Right lobe of liver (tissue), 6 donors: ENCODE results near the gene BCKDK. TPM values are rescaled to one million over a fixed set of nuclear protein-coding genes. Genes with fewer than 3 reads are reported as not detected.
A peak's percentile ranks its signal among the peaks of the same experiment; 100 is the strongest.
"Not testable (repeated sequence)": the region's sequence is repeated elsewhere in the genome, so short reads cannot be mapped to it uniquely, and the experiment has no call there.

ENCODE experiments used
- ATAC-seq, 4 donors: fragments of 200-7000 bp; cut with Tn5 transposase; one replicate each; pipeline ENCODE4 v1.9.1; 2020; ENCODE audit warnings: mild to moderate bottlenecking in 4 of 4, moderate library complexity in 4 of 4
- DNase-seq, 3 donors: peaks; one replicate each; pipeline ENCODE4 v3.0.0-alpha.2; 2020
- H3K27ac ChIP-seq, 3 donors: fragments of 200-600 bp; one replicate each; pipeline ENCODE4 v1.8.0; 2022
- H3K27me3 ChIP-seq, 2 donors: fragments of 200-600 bp; one replicate each; pipeline ENCODE4 v1.8.0; 2022
- H3K36me3 ChIP-seq, 4 donors: fragments of 200-600 bp; sonication (generic) in 1 of 4; one replicate each; pipeline versions ENCODE4 v1.5.1 to v1.8.0; 2017 to 2022; ENCODE audit warnings: control low read depth in 1 of 4
- H3K4me1 ChIP-seq, 4 donors: fragments of 200-600 bp; sonication (generic) in 1 of 4; one replicate each; pipeline versions ENCODE4 v1.5.1 to v1.8.0; 2017 to 2022; ENCODE audit warnings: control low read depth in 1 of 4
- H3K4me3 ChIP-seq, 3 donors: fragments of 200-600 bp; one replicate each; pipeline ENCODE4 v1.8.0; 2022
- H3K9me3 ChIP-seq, 4 donors: fragments of 200-600 bp; sonication (generic) in 1 of 4; one replicate each; pipeline versions ENCODE4 v1.5.1 to v1.8.0; 2017 to 2022; ENCODE audit warnings: control low read depth in 1 of 4
- CTCF ChIP-seq, 4 donors: fragments of 200-600 bp in 3 of 4; fragments of 450-650 bp in 1 of 4; IDR thresholded peaks; one replicate each; pipeline versions ENCODE4 v1.5.1 to v1.8.0; 2016 to 2022; ENCODE audit warnings: antibody characterized with exemption in 4 of 4, mild to moderate bottlenecking in 2 of 4
- POLR2A ChIP-seq: fragments of 450-650 bp; IDR thresholded peaks from one replicate; pipeline ENCODE4 v1.6.1; 2017; ENCODE audit warnings: antibody characterized with exemption, mild to moderate bottlenecking
- WGBS: methylation state at CpG from one replicate; pipeline ENCODE4 v1.1.6; 2018; ENCODE audit warnings: low coverage, low lambda C conversion rate; ENCODE audit not compliant: insufficient coverage; ENCODE audit errors: missing lambda C conversion rate; 5-methylcytosine and 5-hydroxymethylcytosine counted together
- intact Hi-C, 2 donors: fragments of 100-400 bp; cut with DNase I; formaldehyde crosslinking; loops; one replicate each; pipeline versions ENCODE4 v1.11.2 to v1.14.1; 2022
- total RNA-seq, 6 experiments: library from RNA; depleted of rRNA in 2 of 6; stranded (reverse); fragments of >200 nt in 2 of 6; fragmentation: NEBNext Ultra II Directional in 3 of 6; extraction: Animal tissue kit (Norgen Biotek cat#: 25700) in 3 of 6; gene quantifications; one replicate each; pipeline versions ENCODE4 v1.1.0 to v1.2.4, GENCODE V29; 2016 to 2023
- donor health status: DM: no; HTN: yes; CAD: no.
- donor health status: DM: no; HTN: no; CAD: no.
- donor health status: DM: no; HTN: no; CAD: no.
- donor health status: DM: no; HTN: yes; CAD: no.
- donor health status: DM: no; HTN: yes; CAD: no.

BCKDK gene
- total RNA-seq, 6 experiments from 2014 or later: 34.8 to 61.5 (median 41.8) TPM

- intact Hi-C loops: loop anchor here in 1 of 2 donors (5.0 kb wide), 1 partner anchor 112 kb away; no protein-coding TSS in a partner anchor
These were observed 13.6 kb upstream of the BCKDK start, which contains the start of gene VKORC1 for GRCh38 chr16:31094424-31095120. Gene VKORC1 (minus strand): TSS chr16:31094797. CDS start chr16:31094729, 68 bp downstream.

DNA sequence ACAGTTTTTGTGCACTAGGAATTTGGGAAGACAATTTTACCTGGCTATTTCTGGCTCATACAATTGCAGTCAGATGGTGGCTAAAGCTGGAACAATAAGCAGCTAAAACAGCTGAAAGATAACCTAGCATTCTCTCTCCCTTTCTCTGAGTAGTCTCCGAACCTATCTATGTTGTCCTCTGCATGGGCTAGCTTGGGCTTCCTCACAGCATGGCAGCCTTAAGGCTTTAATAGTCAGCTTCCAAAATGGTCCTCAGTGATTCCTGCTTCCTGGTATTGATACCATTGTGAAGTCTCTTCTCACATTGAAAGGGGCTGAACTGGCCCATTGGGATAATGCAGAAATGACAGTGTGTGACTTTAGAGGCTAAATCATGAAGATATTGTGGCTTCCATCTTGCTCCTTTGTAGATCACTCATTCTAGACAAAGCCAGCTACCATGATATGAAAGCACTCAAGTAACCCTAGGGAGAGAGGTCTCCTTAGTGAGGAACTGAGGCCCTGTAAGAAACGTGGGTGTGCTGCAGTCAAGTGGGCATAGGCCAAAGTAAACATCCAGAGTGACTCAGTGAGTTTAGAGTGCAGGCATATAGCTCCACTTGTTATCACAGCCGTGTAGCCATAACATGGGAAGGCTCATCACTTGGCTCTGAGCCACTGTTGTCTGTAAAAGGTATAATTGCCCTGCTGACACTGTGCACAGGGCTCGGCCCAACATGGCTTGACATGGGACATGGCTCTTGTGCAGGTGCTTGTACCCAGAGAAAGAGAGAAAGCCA lies 8.1 kb upstream of the BCKDK start:
- Histone ChIP-seq H3K27ac (no peak overlapping the region), H3K4me1 (peaks cover 0 to 5% (median 0%) of the 10 kb centered on the region in 4 donors), H3K36me3 (no peaks in the 10 kb centered on the region), H3K9me3 (no peaks in the 10 kb centered on the region), H3K4me3 (no peak overlapping the region), H3K27me3 (no peaks in the 10 kb centered on the region)
- ATAC-seq: no peak
- TF ChIP-seq POLR2A (no peak), CTCF (IDR thresholded peaks at IDR 0.05) (no peak)
- intact Hi-C loops: no loop called here
- DNase-seq: no peak
- 55% methylated on average over 2 of the region's 4 CpGs for WGBS

More at GRCh38 chr16:31094424-31095120, 13.6 kb upstream of the BCKDK start, which contains the start of gene VKORC1:
- TF ChIP-seq CTCF (IDR thresholded peaks at IDR 0.05) (no peak), POLR2A (peak; percentile 91)
- Histone ChIP-seq H3K4me1 (peaks cover 0 to 15% (median 0%) of the 10 kb centered on the region in 4 donors), H3K36me3 (peaks cover 0 to 26% (median 13%) of the 10 kb centered on the region in 4 donors), H3K27ac (peak within 1 kb of the TSS; percentile 82 to 90 (median 84)), H3K4me3 (peak within 1 kb of the TSS; percentile 82 to 96 (median 94)), H3K9me3 (no peaks in the 10 kb centered on the region), H3K27me3 (no peaks in the 10 kb centered on the region)
- DNase-seq: peak; percentile 96 to 98 (median 98)
- ATAC-seq: peak; percentile 86 to 94 (median 92)
- whole genome bisulfite sequencing: 0% methylated on average over 22 of the region's 69 CpGs

DNA sequence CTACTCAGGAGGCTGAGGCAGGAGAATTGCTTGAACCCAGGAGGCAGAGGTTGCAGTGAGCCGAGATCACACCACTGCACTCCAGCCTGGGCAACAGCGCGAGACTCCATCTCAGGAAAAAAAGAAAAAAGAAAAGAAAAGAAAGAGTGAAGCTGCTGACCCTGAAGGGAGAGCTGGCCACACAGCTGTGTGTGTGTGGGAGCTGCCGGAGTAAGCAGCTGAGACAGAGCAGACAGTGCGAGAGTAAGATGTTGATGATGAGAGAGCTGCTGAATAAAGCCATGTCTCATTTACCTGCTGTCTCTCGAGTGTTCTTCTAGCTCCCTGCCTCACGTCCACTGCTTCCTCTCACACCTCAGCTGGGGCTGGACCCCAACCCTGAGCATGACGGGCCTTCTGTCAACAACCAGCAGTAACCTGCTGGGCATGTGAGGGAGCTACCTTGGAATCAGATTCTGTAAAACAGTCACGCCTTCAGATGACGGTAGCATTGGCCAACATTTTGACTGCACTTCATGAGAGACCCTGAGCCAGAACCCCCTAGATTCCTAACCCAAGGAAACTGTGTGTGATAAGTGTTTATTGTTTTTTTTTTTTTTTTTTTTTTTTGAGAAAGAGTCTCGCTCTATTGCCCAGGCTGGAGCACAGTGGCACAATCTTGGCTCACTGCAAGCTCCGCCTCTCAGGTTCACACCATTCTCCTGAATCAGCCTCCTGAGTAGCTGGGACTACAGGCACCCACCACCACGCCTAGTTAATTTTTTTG lies 7.1 kb upstream of the BCKDK start:
- ATAC-seq, intact Hi-C loops, H3K4me3 ChIP-seq, H3K9me3 ChIP-seq, H3K4me1 ChIP-seq, H3K27me3 ChIP-seq, DNase-seq, H3K36me3 ChIP-seq, H3K27ac ChIP-seq: not testable (repeated sequence)
- WGBS: 82% methylated on average over 9 of the region's 13 CpGs

GRCh38 chr16:31105677-31106213 lies 2.4 kb upstream of the BCKDK start:
- ATAC-seq (peak; percentile 90 to 94 (median 92)), DNase-seq (peak; percentile 92 to 95 (median 95))
- Histone ChIP-seq H3K27ac (peak overlapping the region; percentile 54 to 71 (median 62)), H3K4me3 (peak overlapping the region in 1 of 3 donors; percentile 26), H3K4me1 (peaks cover 0 to 26% (median 3%) of the 10 kb centered on the region in 4 donors), H3K36me3 (no peaks in the 10 kb centered on the region), H3K9me3 (no peaks in the 10 kb centered on the region), H3K27me3 (no peaks in the 10 kb centered on the region)
- 0% methylated on average over 15 of the region's 33 CpGs for WGBS
- intact Hi-C loops: no loop called here
- TF ChIP-seq POLR2A (no peak), CTCF (IDR thresholded peaks at IDR 0.05) (peak; percentile 78 to 85 (median 82))
